GM21367 (cell line): ENCODE results near the gene CCNY.
A peak's percentile ranks its signal among the peaks of the same experiment; 100 is the strongest.
"Not testable (repeated sequence)": the region's sequence is repeated elsewhere in the genome, so short reads cannot be mapped to it uniquely, and the experiment has no call there.

Experiments used
- ATAC-seq: cut with Tn5 transposase; IDR thresholded peaks from one replicate; pipeline ENCODE4 v1.9.1; 2021; ENCODE audit not compliant: unreplicated experiment

Gene CCNY

GRCh38 chr10:35506741-35507140, 170.4 kb downstream of the CCNY start:
- ATAC-seq: no peak

DNA sequence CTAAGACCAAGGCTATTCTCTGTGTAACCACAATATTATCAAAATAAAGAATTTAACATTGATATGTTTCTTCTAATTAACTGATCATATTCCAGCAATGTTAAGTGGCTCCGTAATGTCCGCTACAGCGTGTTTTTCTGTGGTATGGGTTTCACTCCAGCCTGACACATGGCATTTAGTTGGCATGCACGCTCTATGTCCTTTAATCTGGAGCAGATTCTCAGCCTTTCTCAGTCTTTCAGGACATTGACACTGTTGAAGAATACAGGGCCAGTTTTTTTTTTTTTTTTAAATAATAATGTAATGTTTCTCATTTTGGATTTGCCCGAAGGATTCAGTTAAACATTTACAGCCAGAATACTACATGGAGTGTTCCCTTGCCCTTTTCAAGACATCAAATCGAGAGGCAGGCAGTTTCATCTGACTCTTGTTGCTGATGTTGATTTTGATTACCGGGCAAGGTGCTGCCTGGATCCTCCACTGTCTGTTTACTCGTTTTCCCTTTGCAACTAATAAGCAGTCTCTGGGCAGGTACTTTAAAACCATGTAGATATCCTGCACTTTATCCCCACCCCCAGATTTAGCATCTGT, 171.3 kb downstream of the CCNY start:
- no peak for ATAC-seq

- ATAC-seq: no peak
Measured at GRCh38 chr10:35508647-35509046, 172.3 kb downstream of the CCNY start.

GRCh38 chr10:35510891-35511290, 174.6 kb downstream of the CCNY start:
- no peak for ATAC-seq

DNA sequence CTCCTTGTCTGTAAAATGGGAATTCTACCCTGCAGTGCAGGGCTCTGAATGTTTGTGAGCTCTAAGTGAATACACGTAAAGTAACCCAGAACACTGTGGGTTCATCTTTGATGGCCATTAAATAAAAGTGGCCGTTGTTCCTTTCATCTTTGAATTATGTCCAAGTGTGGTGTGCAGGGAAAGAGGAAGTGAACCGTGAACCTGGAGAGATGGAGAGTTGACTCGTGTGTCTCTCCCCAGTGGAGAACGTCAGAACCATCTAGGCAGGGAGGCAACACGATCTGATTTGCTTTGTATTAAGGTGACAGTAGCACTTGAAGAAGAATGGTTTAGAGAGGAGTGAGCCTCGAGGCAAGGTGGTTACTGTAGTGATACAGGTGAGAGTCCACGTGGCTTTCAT, 175.3 kb downstream of the CCNY start:
- no peak for ATAC-seq

DNA sequence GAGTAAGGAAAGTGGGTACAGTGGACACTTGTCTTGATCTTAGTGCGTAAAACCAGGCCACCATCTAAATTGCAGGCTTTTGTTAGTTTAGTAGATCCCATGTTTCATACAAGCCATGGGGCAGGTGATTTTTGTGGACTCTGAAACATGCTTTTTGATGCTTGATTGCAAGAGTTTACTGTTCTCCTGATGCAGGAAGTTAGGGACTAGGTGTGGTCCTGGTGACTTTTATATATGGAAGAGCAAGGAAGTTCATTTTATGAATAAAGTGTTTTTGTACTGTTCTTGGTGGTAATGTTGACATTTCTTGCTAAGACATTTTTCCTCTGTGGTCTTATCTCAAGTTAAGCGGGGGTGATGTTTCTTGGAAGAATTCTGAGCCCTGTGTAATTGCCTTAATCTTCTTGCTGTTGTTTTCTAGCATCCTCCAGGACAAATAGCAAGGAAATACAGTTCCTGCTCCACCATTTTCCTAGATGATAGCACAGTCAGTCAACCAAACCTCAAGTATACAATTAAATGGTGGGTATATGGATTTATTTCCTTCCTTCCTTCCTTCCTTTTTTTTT, 179.9 kb downstream of the CCNY start:
- ATAC-seq: no peak

DNA sequence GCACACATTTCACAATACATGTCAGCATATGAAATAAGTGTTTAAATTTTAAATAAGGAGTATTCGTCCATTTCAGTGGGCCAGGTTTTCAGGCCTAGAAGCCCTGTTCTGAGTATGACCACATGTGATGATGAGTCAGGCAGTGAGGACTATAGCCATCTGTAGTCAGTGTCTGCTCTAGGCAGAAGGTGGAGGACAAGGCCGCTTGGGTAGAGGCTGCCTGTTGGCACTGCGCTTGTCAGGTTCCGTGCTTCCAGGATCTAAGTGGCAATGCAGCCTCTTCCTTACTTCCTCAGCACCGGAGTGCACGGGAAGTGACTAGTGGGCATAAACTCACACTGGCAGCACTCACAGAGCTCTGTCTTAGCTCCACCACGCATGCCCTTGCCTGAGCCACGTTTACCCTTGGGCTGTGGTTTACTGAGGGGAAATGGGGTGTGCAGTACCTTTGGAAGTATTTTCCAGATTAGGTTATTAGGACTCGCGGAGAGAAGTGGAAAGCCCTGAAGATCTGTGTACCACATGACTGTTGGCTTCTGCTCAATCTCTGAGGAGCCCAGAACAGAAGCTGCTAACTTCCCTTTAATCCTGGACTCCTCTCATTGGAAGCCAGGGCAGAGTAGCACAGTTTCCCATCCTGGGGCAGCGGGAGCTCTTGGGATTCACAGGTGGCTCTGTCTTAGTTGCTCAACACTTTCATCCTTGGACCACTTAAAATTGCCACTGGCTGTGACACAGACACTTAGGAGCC, 181.3 kb downstream of the CCNY start:
- ATAC-seq: no peak

DNA sequence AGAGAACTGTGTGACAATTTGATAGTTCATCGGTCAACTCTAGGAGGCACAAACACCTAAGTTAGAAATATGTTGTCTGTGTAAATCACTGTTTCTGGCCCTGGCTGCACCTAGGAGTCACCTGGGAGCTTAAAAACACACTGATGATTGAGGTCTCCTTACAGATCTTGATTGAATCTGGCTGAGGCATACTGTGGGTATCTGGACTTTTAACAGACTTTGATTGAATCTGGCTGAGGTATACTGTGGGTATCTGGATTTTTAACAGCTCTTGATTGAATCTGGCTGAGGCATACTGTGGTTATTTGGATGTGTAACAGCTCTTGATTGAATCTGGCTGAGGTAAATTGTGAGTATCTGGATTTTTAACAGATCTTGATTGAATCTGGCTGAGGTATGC, 181.9 kb downstream of the CCNY start:
- ATAC-seq: not testable (repeated sequence)

- ATAC-seq: no peak
Measured at GRCh38 chr10:35520996-35521395, 184.7 kb downstream of the CCNY start.

DNA sequence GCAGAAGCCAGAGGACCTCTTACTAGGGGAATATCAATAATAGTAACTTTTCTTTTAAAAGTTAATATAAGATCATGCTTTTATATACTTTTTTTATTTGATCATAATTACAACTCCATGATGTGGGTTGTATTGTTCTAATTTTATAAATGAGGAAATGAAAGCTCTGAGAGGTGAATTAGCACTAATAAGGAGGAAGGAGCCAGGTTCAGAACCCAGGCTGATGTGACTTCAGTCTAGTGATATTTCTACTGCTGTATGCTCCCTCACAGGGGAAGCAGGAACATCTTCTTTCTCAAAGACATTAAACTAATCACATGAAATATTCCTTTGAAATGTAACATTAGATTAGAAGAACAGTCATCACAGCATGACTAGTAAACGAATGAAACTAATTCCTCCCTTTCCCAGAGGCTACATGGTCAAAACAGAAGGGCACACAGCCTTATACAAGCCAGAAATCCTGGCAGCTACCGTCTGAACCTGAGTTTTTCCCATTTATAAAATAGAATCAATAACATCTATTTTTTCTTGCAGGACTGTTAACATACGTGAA, 187.4 kb downstream of the CCNY start:
- ATAC-seq: peak; percentile 77

DNA sequence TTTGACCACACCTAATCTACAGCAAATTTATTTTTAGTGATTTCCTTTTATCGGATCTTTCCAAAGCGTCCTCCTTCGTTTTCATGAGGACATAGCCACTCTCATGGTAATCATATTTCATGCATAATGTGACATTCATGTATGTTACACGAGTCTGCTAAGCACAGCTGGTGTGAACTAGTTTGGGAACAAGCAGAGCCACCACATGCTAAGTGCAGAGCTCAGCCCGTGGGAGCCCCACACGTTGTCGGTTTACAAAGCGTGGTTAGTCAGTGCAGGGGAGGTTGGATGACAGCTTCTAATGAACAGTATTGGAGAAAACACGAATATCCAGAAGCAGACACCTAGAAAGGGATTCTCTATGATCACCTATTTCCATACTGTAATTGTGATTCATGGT, 190.4 kb downstream of the CCNY start:
- ATAC-seq: no peak

DNA sequence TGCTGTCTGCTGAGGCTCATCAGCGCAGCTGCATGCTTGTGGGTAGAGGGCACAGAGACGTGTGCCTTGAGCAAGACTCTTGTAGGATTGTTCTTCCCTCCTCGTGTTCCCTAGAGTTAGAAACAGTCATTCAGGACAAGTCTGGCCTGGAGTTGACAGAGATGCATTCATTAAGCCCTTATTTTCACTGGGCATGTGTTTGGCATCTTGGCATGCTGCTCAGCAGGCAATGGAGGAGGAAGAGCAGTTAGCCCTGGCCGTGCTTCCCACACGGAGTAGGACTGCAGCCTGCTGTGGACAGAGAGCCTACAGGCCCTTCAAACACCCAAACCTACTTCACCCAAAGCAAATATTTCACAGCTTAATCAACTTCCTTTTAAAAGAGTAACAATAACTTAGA, 195.8 kb downstream of the CCNY start:
- no peak for ATAC-seq

DNA sequence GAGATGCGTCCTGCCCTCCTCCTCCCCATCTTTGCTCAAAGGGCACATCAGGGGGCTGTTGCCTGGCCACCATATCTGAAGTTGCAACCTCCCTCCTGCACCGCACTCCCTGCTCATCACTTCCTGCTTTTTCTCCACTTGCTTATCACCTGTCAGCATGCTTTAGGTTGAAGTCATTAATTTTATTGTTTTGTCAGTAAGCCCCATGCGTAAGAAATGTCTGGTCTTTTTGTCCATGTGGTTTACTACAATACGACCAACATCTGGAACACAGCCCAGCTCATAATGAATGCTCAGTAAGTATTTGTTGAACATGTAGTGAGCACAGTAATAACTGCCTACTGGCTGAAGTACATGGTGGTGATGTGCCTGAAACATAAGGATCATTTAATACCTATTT, 197.3 kb downstream of the CCNY start:
- ATAC-seq: no peak

- no peak for ATAC-seq
Measured at GRCh38 chr10:35535136-35535535, 198.8 kb downstream of the CCNY start.

DNA sequence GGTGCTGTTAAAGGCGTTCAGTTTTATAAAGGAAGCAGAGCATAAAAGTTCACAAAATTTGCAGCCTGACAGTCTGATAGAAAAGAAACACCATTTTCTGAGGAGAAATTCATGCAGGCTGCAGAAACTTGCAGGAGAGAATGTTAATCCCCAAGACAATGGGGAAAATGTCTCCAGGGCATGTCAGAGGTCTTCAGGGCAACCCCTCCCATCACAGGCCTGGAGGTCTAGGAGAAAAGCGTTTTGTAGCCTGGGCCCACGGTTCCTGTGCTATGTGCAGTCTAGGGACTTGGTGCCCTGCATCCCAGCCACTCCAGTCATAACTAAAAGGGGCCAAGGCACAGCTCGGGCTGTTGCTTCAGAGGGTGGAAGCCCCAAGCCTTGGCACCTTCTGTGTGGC, 200.5 kb downstream of the CCNY start:
- ATAC-seq: no peak

DNA sequence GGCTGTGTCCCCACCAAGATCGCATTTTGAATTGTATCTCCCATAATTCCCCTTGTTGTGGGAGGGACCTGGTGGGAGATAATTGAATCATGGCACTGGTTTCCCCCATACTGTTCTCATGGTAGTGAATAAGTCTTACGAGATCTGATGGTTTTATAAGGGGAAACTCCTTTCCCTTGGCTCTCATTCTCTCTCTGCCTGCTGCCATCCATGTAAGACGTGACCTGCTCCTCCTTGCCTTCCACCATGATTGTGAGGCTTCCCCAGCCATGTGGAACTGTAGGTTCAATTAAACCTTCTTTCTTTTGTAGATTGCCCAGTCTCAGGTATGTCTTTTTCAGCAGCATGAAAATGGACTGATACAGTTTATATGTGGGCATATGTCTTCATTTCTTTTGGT, 201.6 kb downstream of the CCNY start:
- not testable (repeated sequence) for ATAC-seq

GRCh38 chr10:35540296-35541164, 204.2 kb downstream of the CCNY start:
- no peak for ATAC-seq

DNA sequence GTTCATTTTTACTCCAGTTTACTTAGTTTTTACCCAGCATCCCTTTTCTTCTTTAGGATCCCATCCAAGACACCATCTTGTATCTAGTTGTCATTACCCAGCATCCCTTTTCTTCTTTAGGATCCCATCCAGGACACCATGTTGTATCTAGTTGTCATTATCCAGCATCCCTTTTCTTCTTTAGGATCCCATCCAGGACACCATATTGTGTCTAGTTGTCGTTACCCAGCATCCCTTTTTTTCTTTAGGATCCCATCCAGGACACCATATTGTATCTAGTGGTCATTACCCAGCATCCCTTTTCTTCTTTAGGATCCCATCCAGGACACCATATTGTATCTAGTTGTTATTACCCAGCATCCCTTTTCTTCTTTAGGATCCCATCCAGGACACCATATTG, 205.4 kb downstream of the CCNY start:
- ATAC-seq: no peak

DNA sequence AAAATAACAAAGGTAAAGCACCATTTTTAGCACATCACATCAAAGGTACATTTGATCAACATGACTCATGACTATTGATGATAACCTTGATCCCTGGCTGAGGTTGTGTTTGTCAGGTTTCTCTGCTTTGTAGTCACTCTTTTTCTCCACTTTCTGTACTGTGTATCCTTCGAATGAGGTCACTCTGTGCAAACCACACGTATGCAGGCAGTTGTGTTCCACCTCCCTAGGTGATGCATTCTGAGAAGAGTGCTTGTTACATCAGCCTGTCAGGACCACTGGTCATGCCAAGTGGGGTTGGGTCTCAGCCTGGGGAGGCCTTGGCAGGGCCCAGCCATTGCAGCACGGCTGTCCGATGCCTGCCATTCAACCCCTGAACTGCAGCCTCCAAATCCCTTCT, 206.0 kb downstream of the CCNY start:
- ATAC-seq: no peak

DNA sequence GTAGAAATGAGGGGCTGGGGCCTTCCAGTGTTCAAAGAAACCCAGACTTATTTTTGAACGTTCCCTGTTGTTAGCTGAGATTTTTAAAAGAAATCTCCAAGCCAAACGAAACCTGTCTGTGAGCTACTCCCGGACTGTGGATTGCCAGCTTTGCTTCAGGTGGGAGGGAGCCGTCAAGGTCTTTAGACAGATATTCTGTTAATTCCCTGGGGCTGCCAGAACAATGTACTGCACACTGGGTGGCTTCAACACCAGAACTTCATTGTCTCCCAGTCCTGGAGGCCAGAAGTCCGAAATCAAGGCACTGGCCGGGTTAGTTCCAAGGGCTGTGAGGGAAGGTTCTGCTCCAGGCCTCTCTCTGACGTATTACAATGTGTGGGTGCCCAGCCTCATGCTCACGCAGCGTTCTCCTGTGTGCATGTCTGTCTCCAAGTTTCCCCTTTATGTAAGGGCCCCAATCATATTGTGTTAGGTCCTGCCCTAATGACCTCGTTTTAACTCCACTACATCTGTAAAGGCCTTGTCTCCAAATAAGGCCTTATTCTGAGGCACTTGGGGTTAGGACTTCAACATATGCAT, 208.9 kb downstream of the CCNY start:
- no peak for ATAC-seq
